HepG2 (cell line): ENCODE measurements around the gene FLAD1. TPM values are rescaled to one million over a fixed set of nuclear protein-coding genes. Genes with fewer than 3 reads are reported as not detected.

Source experiments
- CEBPG ChIP-seq: IDR thresholded peaks from 2 replicates; pipeline ENCODE4 v1.6.1; 2016
- E2F2 ChIP-seq: sonication (generic); formaldehyde crosslinking; IDR thresholded peaks from 2 replicates; pipeline ENCODE4 v1.4.0; 2020; ENCODE audit warnings: missing genetic modification reagents, borderline replicate concordance
- HNRNPH1 ChIP-seq: fragments of 200-400 bp; formaldehyde crosslinking; optimal IDR thresholded peaks from 2 replicates; pipeline ENCODE3; 2017; ENCODE audit warnings: mild to moderate bottlenecking, low read depth, low read length
- NCOA2 ChIP-seq: sonication (generic); formaldehyde crosslinking; IDR thresholded peaks from 2 replicates; pipeline ENCODE4 v1.8.0; 2022; ENCODE audit warnings: inconsistent platforms
- NR3C1 ChIP-seq: sonication (generic); formaldehyde crosslinking; IDR thresholded peaks from 2 replicates; pipeline ENCODE4 v1.4.0; 2020; ENCODE audit warnings: missing genetic modification reagents
- PATZ1 ChIP-seq: sonication (generic); formaldehyde crosslinking; IDR thresholded peaks from 2 replicates; pipeline ENCODE4 v1.4.0; 2020; ENCODE audit warnings: missing genetic modification reagents
- RNF2 ChIP-seq: fragments of 450-650 bp; conservative IDR thresholded peaks from 2 replicates; pipeline ENCODE4 v1.6.1; 2016; ENCODE audit warnings: low read depth
- SMYD3 ChIP-seq: sonication (generic); formaldehyde crosslinking; IDR thresholded peaks from 2 replicates; pipeline ENCODE4 v1.8.1; 2023; ENCODE audit warnings: mild to moderate bottlenecking, missing genetic modification reagents
- SNRNP70 ChIP-seq: fragments of 200-400 bp; formaldehyde crosslinking; IDR thresholded peaks from 2 replicates; pipeline ENCODE4 v1.6.1; 2017; ENCODE audit warnings: mild to moderate bottlenecking, low read depth, low read length, moderate library complexity
- U2AF2 ChIP-seq: fragments of 200-400 bp; formaldehyde crosslinking; IDR thresholded peaks from 2 replicates; pipeline ENCODE4 v1.6.1; 2017; ENCODE audit warnings: low read depth, mild to moderate bottlenecking, low read length
- ZC3H4 ChIP-seq: sonication (generic); formaldehyde crosslinking; IDR thresholded peaks from 2 replicates; pipeline ENCODE4 v1.4.0; 2020; ENCODE audit warnings: missing genetic modification reagents, borderline replicate concordance
- ZFP82 ChIP-seq: sonication (generic); formaldehyde crosslinking; IDR thresholded peaks from 2 replicates; pipeline ENCODE4 v1.5.1; 2020; ENCODE audit warnings: mild to moderate bottlenecking, missing genetic modification reagents, borderline replicate concordance
- ZFP90 ChIP-seq: sonication (generic); formaldehyde crosslinking; IDR thresholded peaks from 2 replicates; pipeline ENCODE4 v1.8.0; 2022; ENCODE audit warnings: missing genetic modification reagents, mild to moderate bottlenecking, inconsistent platforms, borderline replicate concordance
- ZNF12 ChIP-seq: sonication (generic); formaldehyde crosslinking; IDR thresholded peaks from 2 replicates; pipeline ENCODE4 v1.5.0; 2020; ENCODE audit warnings: missing genetic modification reagents
- ZNF616 ChIP-seq: sonication (generic); formaldehyde crosslinking; IDR thresholded peaks from 2 replicates; pipeline ENCODE4 v1.5.0; 2020; ENCODE audit warnings: low read depth, mild to moderate bottlenecking, missing genetic modification reagents
- polyA plus RNA-seq, 8 experiments: library from polyadenylated mRNA; depleted of rRNA in 3 of 8; stranded (reverse) in 7 of 8; unstranded in 1 of 8; fragments of >200 nt; fragmentation: Illumina TruSeq in 4 of 8; extraction: Trizol in 4 of 8; gene quantifications; 2 replicates each; pipeline versions ENCODE4 v1.2.1 to v1.2.3, GENCODE V29; 2011 to 2016; ENCODE audit warnings: low read depth in 4 of 8, missing spikeins in 1 of 8, mixed read lengths in 1 of 8; ENCODE audit not compliant: insufficient read depth in 1 of 8
- total RNA-seq, 5 experiments: library from RNA; depleted of rRNA; stranded (reverse); fragments of >200 nt; fragmentation: Illumina TruSeq; extraction: Trizol; gene quantifications; 2 replicates each; pipeline ENCODE4 v1.2.3, GENCODE V29; 2016; ENCODE audit warnings: low read depth in 1 of 5
- TF ChIP-seq, protein P1 (sequence below): sonication (generic); formaldehyde crosslinking; IDR thresholded peaks from 2 replicates; pipeline ENCODE4 v1.8.1; 2023; ENCODE audit warnings: missing genetic modification reagents, mild to moderate bottlenecking, borderline replicate concordance
- TF ChIP-seq, protein P2 (sequence below): sonication (generic); formaldehyde crosslinking; IDR thresholded peaks from 2 replicates; pipeline ENCODE4 v1.5.1; 2020; ENCODE audit warnings: missing genetic modification reagents, mild to moderate bottlenecking, borderline replicate concordance
- TF ChIP-seq, protein P3 (sequence below): IDR thresholded peaks from 2 replicates; pipeline ENCODE4 v1.6.1; 2016; ENCODE audit warnings: low read depth
- TF ChIP-seq, protein P4 (sequence below): sonication (generic); formaldehyde crosslinking; IDR thresholded peaks from 2 replicates; pipeline ENCODE4 v1.4.0; 2020; ENCODE audit warnings: mild to moderate bottlenecking, missing genetic modification reagents
- TF ChIP-seq, protein P5 (sequence below): sonication (generic); formaldehyde crosslinking; IDR thresholded peaks from 2 replicates; pipeline ENCODE4 v1.4.0; 2020; ENCODE audit warnings: missing genetic modification reagents

FLAD1 gene
- total and polyA plus RNA-seq, 2 of the 13 experiments (the other 11 are each of a cell fraction or from before 2014, with no cell fraction given), result 25.9 to 32.8 TPM

DNA sequence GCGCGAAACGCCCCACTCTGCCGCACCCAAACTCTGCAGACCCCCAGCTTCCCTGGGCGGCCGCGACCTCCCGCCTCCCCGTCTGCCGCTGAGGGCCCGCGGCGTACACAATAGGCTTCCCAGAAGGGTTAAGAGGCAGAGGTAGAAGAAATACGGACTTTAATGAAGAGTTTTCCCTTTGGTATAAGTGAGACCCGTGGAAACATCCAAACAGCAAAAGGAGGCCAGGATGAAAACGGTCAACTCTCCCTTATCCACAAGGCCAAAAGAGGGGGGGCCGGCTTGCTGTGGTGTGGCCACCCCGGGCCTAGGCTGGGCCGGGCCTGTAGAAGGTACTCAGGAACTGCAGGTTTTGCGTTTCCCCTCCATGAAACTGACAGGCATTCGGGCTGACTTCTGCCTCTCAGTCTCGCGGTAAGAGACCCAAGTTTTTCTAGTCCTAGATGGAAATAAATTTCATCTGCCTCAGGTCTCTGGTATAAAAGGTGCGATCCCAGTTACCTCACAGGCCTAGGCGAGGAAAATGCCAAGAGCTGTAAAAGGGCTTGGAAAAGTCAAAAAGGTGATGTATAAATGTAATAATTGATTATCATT is 20.9 kb upstream of the FLAD1 start (continued):
- no peak for TF ChIP-seq U2AF2
- TF ChIP-seq RNF2, result no peak
- no peak for TF ChIP-seq ZNF616 (CRISPR knock-in tag)
- TF ChIP-seq E2F2 (CRISPR knock-in tag), result no peak
- TF ChIP-seq, protein P1, sequence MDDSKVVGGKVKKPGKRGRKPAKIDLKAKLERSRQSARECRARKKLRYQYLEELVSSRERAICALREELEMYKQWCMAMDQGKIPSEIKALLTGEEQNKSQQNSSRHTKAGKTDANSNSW (CRISPR knock-in tag), result no peak
- TF ChIP-seq ZNF12 (CRISPR knock-in tag), result no peak
- TF ChIP-seq, protein P2, sequence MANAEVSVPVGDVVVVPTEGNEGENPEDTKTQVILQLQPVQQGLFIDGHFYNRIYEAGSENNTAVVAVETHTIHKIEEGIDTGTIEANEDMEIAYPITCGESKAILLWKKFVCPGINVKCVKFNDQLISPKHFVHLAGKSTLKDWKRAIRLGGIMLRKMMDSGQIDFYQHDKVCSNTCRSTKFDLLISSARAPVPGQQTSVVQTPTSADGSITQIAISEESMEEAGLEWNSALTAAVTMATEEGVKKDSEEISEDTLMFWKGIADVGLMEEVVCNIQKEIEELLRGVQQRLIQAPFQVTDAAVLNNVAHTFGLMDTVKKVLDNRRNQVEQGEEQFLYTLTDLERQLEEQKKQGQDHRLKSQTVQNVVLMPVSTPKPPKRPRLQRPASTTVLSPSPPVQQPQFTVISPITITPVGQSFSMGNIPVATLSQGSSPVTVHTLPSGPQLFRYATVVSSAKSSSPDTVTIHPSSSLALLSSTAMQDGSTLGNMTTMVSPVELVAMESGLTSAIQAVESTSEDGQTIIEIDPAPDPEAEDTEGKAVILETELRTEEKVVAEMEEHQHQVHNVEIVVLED (CRISPR knock-in tag), result no peak
- 0 out of 2 replicates have a peak, but pooled peaks have one; percentile 0 for TF ChIP-seq ZFP82
- TF ChIP-seq, protein P3, sequence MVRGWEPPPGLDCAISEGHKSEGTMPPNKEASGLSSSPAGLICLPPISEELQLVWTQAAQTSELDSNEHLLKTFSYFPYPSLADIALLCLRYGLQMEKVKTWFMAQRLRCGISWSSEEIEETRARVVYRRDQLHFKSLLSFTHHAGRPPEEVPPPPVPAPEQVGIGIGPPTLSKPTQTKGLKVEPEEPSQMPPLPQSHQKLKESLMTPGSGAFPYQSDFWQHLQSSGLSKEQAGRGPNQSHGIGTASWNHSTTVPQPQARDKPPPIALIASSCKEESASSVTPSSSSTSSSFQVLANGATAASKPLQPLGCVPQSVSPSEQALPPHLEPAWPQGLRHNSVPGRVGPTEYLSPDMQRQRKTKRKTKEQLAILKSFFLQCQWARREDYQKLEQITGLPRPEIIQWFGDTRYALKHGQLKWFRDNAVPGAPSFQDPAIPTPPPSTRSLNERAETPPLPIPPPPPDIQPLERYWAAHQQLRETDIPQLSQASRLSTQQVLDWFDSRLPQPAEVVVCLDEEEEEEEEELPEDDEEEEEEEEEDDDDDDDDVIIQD, result no peak
- no peak for TF ChIP-seq PATZ1
- no peak for TF ChIP-seq NCOA2 (CRISPR knock-in tag)
- TF ChIP-seq CEBPG (CRISPR knock-in tag), result no peak
- no peak for TF ChIP-seq SMYD3 (CRISPR knock-in tag)
- 0 out of 2 replicates have a peak, but pooled peaks have one; percentile 29 for TF ChIP-seq ZC3H4 (CRISPR knock-in tag)
- TF ChIP-seq ZFP90 (CRISPR knock-in tag), result no peak
- TF ChIP-seq, protein P4, sequence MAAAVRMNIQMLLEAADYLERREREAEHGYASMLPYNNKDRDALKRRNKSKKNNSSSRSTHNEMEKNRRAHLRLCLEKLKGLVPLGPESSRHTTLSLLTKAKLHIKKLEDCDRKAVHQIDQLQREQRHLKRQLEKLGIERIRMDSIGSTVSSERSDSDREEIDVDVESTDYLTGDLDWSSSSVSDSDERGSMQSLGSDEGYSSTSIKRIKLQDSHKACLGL (CRISPR knock-in tag), result peak; percentile 9; the same call in 1 of the 2 replicates
- no peak for TF ChIP-seq HNRNPH1
- TF ChIP-seq, protein P5, sequence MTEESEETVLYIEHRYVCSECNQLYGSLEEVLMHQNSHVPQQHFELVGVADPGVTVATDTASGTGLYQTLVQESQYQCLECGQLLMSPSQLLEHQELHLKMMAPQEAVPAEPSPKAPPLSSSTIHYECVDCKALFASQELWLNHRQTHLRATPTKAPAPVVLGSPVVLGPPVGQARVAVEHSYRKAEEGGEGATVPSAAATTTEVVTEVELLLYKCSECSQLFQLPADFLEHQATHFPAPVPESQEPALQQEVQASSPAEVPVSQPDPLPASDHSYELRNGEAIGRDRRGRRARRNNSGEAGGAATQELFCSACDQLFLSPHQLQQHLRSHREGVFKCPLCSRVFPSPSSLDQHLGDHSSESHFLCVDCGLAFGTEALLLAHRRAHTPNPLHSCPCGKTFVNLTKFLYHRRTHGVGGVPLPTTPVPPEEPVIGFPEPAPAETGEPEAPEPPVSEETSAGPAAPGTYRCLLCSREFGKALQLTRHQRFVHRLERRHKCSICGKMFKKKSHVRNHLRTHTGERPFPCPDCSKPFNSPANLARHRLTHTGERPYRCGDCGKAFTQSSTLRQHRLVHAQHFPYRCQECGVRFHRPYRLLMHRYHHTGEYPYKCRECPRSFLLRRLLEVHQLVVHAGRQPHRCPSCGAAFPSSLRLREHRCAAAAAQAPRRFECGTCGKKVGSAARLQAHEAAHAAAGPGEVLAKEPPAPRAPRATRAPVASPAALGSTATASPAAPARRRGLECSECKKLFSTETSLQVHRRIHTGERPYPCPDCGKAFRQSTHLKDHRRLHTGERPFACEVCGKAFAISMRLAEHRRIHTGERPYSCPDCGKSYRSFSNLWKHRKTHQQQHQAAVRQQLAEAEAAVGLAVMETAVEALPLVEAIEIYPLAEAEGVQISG, result no peak
- no peak for TF ChIP-seq SNRNP70
- no peak for TF ChIP-seq NR3C1
